DND-41 (cell line): ENCODE data around the gene RFX5.
"Not testable (repeated sequence)": the region's sequence is repeated elsewhere in the genome, so short reads cannot be mapped to it uniquely, and the experiment has no call there.

Source experiments
- ATAC-seq: fragments of 200-7000 bp; cut with Tn5 transposase; 3 replicates; pipeline ENCODE4 v1.9.1; 2021; ENCODE audit warnings: low read depth; ENCODE audit not compliant: insufficient read depth
- DNase-seq: peaks from one replicate; pipeline ENCODE4 v3.0.0-alpha.2; 2020
- H2AFZ ChIP-seq: 2 replicates; pipeline ENCODE4 v1.6.0; 2012; ENCODE audit warnings: low read depth, low read length
- H3K27ac ChIP-seq: 2 replicates; pipeline ENCODE4 v1.5.1; 2012; ENCODE audit warnings: low read length, inconsistent platforms
- H3K27me3 ChIP-seq: fragments of 200-600 bp; sonication (generic); 2 replicates; pipeline ENCODE4 v1.6.0; 2012; ENCODE audit warnings: low read length, mild to moderate bottlenecking, inconsistent platforms; ENCODE audit not compliant: insufficient read depth, poor library complexity
- H3K36me3 ChIP-seq: 2 replicates; pipeline ENCODE4 v1.5.1; 2012; ENCODE audit warnings: low read length, inconsistent platforms; ENCODE audit not compliant: insufficient read depth
- H3K4me1 ChIP-seq: 2 replicates; pipeline ENCODE4 v1.5.1; 2012; ENCODE audit warnings: mild to moderate bottlenecking, low read length; ENCODE audit not compliant: insufficient read depth
- H3K4me2 ChIP-seq: 2 replicates; pipeline ENCODE4 v1.6.0; 2012; ENCODE audit warnings: mild to moderate bottlenecking, moderate library complexity, low read length, inconsistent platforms; ENCODE audit not compliant: insufficient read depth
- H3K4me3 ChIP-seq, 2 experiments: fragments of 200-600 bp in 1 of 2; shearing (Covaris generic) in 1 of 2; 2 replicates each; pipeline ENCODE4 v1.5.1; 2012 to 2016; ENCODE audit warnings: inconsistent platforms in 2 of 2, low read length in 2 of 2, mild to moderate bottlenecking in 2 of 2, low read depth in 1 of 2, moderate library complexity in 1 of 2
- H3K79me2 ChIP-seq: 2 replicates; pipeline ENCODE4 v1.6.0; 2012; ENCODE audit warnings: low read length, inconsistent platforms; ENCODE audit not compliant: insufficient read depth
- H3K9ac ChIP-seq: 2 replicates; pipeline ENCODE4 v1.6.0; 2012; ENCODE audit warnings: low read depth, mild to moderate bottlenecking, inconsistent platforms, low read length, moderate library complexity
- H3K9me3 ChIP-seq: 2 replicates; pipeline ENCODE4 v1.5.1; 2012; ENCODE audit warnings: low read length, moderate library complexity, mild to moderate bottlenecking, inconsistent platforms; ENCODE audit not compliant: insufficient read depth, severe bottlenecking
- H4K20me1 ChIP-seq: 2 replicates; pipeline ENCODE4 v1.6.0; 2012; ENCODE audit warnings: low read length; ENCODE audit not compliant: insufficient read depth
- CTCF ChIP-seq: IDR thresholded peaks from 2 replicates; pipeline ENCODE4 v1.5.1; 2012; ENCODE audit warnings: borderline replicate concordance, low read length, moderate library complexity, mild to moderate bottlenecking; ENCODE audit not compliant: poor library complexity, severe bottlenecking; ENCODE audit errors: extremely low read depth
- EZH2 ChIP-seq: IDR thresholded peaks from 3 replicates; pipeline ENCODE4 v1.6.1; 2012; ENCODE audit warnings: borderline replicate concordance, low read depth, mild to moderate bottlenecking, moderate library complexity, low read length, inconsistent platforms; ENCODE audit not compliant: severe bottlenecking

RFX5 gene

DNA sequence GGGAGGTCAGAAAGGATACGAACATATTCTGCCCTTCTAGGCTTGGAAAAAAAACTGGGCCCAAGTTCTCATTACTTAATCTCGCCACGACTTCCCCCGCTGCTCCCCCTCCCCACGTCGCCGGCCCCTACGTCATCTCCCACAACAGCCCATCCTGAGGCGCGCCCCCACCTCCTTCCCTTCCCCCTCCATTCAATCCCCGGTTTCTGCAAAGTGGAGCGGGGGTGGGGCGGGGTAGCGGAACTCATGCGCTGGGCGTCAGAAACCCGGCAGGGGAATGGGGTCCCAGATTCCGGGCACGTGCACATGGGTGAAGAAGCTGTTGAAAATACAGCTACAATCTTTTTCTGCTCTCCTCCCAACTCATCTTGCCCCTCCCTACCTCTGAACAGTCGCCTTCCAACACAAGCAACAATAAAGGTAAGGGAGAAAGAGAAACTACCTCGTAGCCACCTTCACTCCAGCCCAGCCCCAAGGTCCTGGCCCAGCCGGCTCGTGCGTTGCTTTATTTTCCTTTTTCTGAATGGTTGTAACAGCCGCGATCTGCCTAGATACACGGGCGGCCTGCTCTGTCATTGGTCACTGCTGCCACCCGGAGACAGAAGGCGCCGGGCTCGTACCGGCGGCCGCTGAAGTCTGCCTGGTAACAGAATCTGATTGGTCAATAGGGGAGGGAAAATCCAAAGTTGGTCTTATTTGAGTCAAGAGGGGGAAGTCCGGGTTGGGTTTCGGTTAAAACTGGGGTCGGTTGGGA is at the start of gene RFX5:
Gene RFX5, minus strand, starts transcription at position 484 of the 754 bp plus-strand sequence. CDS start 932 bp downstream, outside the sequence.
- 0 out of 2 replicates have a peak, but pooled peaks cover 3% of the 10 kb centered on the region for H4K20me1 ChIP-seq
- H3K4me3 ChIP-seq: peak within 1 kb of the TSS; percentile 40 to 61
- DNase-seq: peak; percentile 98
- H3K36me3 ChIP-seq: peaks cover 40% of the 10 kb centered on the region
- H3K79me2 ChIP-seq: peaks cover 16% of the 10 kb centered on the region
- peaks cover 6% of the 10 kb centered on the region for H3K9me3 ChIP-seq
- peak; percentile 93 for ATAC-seq
- H3K27me3 ChIP-seq: no peaks in the 10 kb centered on the region
- peak within 1 kb of the TSS; percentile 81 for H3K9ac ChIP-seq
- peak within 1 kb of the TSS; percentile 98 for H3K27ac ChIP-seq
- H3K4me1 ChIP-seq: peaks cover 34% of the 10 kb centered on the region
- peak within 1 kb of the TSS; percentile 76 for H2AFZ ChIP-seq
- H3K4me2 ChIP-seq: peak within 1 kb of the TSS; percentile 69
- TF ChIP-seq EZH2: no peak
- TF ChIP-seq CTCF: no peak

GRCh38 chr1:151396265-151396664 is 49.2 kb upstream of the RFX5 start:
- not testable (repeated sequence) for H3K27ac ChIP-seq, H3K27me3 ChIP-seq, ATAC-seq, H3K9ac ChIP-seq, H3K4me3 ChIP-seq, H2AFZ ChIP-seq, H3K4me2 ChIP-seq, H3K9me3 ChIP-seq, DNase-seq
- peaks cover 18% of the 10 kb centered on the region for H3K36me3 ChIP-seq
- H4K20me1 ChIP-seq: peaks cover 17% of the 10 kb centered on the region
- H3K4me1 ChIP-seq: peaks cover 21% of the 10 kb centered on the region
- peaks cover 19% of the 10 kb centered on the region for H3K79me2 ChIP-seq

DNA sequence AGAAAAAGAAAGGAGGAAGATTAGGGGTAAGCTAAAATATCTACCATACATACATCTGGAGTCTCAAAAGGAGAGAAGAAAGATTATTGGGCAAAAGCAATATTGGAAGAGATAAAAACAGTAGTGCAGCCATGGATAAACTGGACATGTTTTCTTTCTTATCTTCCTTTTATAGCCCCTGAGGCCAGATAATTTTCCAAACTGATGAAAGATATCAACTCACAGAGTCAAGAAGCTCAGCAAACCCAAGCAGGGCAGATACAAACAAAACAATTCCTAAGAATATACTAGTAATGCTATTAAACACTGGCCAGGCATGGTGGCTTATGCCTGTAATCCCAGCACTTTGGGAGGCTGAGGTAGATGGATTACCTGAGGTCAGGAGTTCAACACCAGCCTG is 46.5 kb upstream of the RFX5 start:
- Histone ChIP-seq H3K79me2 (no peaks in the 10 kb centered on the region), H3K9me3 (no peaks in the 10 kb centered on the region), H4K20me1 (no peaks in the 10 kb centered on the region), H3K4me2 (no peak overlapping the region), H3K4me3 (no peak overlapping the region), H2AFZ (no peak overlapping the region), H3K27me3 (no peaks in the 10 kb centered on the region), H3K27ac (no peak overlapping the region), H3K36me3 (no peaks in the 10 kb centered on the region), H3K4me1 (peaks cover 3% of the 10 kb centered on the region), H3K9ac (no peak overlapping the region)
- DNase-seq (no peak), ATAC-seq (no peak)
- TF ChIP-seq EZH2 (no peak), CTCF (no peak)

GRCh38 chr1:151391079-151391563 is 44.1 kb upstream of the RFX5 start:
- H3K27me3 ChIP-seq: no peaks in the 10 kb centered on the region
- no peaks in the 10 kb centered on the region for H3K36me3 ChIP-seq
- H4K20me1 ChIP-seq: no peaks in the 10 kb centered on the region
- no peak overlapping the region for H3K9ac ChIP-seq
- ATAC-seq (no peak), DNase-seq (no peak)
- no peaks in the 10 kb centered on the region for H3K9me3 ChIP-seq
- no peak overlapping the region for H2AFZ ChIP-seq
- H3K4me2 ChIP-seq: no peak overlapping the region
- no peak for TF ChIP-seq EZH2
- TF ChIP-seq CTCF: no peak
- H3K4me3 ChIP-seq: no peak overlapping the region
- no peaks in the 10 kb centered on the region for H3K4me1 ChIP-seq
- no peak overlapping the region for H3K27ac ChIP-seq
- H3K79me2 ChIP-seq: no peaks in the 10 kb centered on the region

DNA sequence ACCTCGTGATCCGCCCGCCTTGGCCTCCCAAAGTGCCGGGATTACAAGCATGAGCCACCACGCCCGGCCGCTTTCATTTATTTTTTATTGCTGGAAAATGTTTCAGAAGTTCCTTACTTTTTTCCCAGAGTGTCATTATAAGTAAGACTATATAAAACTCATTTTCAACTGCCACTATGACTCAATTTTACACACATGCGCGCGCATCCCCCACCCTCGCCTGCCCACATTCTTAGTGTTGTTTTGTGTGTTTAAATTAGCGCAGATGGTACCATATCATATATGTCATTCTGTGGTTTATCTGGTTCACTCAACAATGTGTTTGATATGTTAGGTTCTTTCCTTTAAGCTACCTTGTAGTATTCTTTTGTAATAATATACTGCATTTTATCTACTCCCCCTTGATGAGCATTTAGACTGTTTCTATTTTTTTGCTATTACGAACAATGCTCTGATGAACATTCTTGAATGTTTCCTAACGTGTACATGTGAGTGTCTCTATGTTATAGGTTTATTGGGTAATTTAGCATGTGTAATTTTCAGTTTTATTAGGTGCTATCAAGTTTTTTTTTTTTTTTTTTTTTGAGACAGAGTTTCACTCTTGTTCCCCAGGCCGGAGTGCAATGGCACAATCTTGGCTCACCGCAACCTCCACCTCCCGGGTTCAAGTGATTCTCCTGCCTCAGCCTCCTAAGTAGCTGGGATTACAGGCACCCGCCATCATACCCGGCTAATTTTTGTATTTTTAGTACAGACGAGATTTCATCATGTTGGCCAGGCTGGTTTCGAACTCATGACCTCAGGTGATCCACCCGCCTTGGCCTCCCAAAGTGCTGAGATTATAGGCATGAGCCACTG is 43.4 kb upstream of the RFX5 start:
- not testable (repeated sequence) for H3K4me2 ChIP-seq, H3K9ac ChIP-seq, H3K4me1 ChIP-seq, H3K27ac ChIP-seq, H3K4me3 ChIP-seq, ATAC-seq, H2AFZ ChIP-seq, DNase-seq, H3K36me3 ChIP-seq, H4K20me1 ChIP-seq, H3K27me3 ChIP-seq, H3K79me2 ChIP-seq, H3K9me3 ChIP-seq
